Spleen (tissue), 7 donors: ENCODE results near the gene PHC1.

Experiments used
- POLR2A ChIP-seq, 3 donors: fragments of 450-650 bp; IDR thresholded peaks; one replicate each; pipeline ENCODE4 v1.5.1; 2017; ENCODE audit warnings: antibody characterized with exemption in 3 of 3, mild to moderate bottlenecking in 1 of 3
- TF ChIP-seq, protein P1 (sequence below), 11 experiments: fragments of 200-600 bp in 7 of 11; fragments of 450-650 bp in 4 of 11; sonication (generic) in 4 of 11; IDR thresholded peaks in 8 of 11; conservative IDR thresholded peaks in 3 of 11; 1 replicate in 7 of 11; 2 replicates in 4 of 11; pipeline versions ENCODE4 v1.4.0 to v1.8.0; 2016 to 2021; ENCODE audit warnings: antibody characterized with exemption in 11 of 11, inconsistent platforms in 4 of 11, mild to moderate bottlenecking in 1 of 11
- donor health status: DM: no; HTN: no; CAD: no; lungs with moderate emphysema.
- donor health status: DM: no; HTN: no; CAD: no.
- donor health status: DM: no; HTN: no; CAD: no.

DNA sequence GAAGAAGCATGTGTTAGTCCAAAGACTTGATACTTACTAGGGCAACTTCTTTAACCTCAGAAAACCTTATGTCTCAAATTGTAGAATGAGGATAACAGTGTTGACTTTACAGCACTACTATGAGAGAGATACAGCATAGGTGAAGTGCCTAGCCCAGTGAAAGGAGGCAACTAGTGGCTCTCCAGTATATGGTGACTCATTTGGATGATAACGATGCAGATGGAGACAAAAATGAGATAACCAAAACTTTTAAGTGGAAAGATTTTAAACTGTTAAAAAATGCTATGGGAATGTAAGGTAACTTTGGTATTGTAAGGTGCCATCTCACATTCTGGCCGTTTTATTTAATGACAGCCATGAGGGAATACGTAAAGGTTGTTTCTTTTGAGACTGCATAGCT lies 2.7 kb downstream of the PHC1 start:
- TF ChIP-seq, protein P1, sequence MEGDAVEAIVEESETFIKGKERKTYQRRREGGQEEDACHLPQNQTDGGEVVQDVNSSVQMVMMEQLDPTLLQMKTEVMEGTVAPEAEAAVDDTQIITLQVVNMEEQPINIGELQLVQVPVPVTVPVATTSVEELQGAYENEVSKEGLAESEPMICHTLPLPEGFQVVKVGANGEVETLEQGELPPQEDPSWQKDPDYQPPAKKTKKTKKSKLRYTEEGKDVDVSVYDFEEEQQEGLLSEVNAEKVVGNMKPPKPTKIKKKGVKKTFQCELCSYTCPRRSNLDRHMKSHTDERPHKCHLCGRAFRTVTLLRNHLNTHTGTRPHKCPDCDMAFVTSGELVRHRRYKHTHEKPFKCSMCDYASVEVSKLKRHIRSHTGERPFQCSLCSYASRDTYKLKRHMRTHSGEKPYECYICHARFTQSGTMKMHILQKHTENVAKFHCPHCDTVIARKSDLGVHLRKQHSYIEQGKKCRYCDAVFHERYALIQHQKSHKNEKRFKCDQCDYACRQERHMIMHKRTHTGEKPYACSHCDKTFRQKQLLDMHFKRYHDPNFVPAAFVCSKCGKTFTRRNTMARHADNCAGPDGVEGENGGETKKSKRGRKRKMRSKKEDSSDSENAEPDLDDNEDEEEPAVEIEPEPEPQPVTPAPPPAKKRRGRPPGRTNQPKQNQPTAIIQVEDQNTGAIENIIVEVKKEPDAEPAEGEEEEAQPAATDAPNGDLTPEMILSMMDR (IDR thresholded peaks at IDR 0.05 in 8 of 11, conservative IDR thresholded peaks at IDR 0.05 in 3 of 11) = no peak
- no peak for TF ChIP-seq POLR2A (IDR thresholded peaks at IDR 0.05)
